Fibroblast of lung (primary cell): ENCODE measurements around the gene DRC3. TPM values are rescaled to one million over a fixed set of nuclear protein-coding genes. Genes with fewer than 3 reads are reported as not detected.

Experiments used
- DNase-seq, 2 donors: peaks; one replicate each; pipeline versions ENCODE4 v3.0.0 to v3.0.0-alpha.2; 2010; ENCODE audit warnings: low read depth in 2 of 2
- H2AFZ ChIP-seq: 2 replicates; pipeline ENCODE4 v1.5.1; 2012; ENCODE audit warnings: low read length, control low read depth, inconsistent platforms
- H3K27ac ChIP-seq: 2 replicates; pipeline ENCODE4 v1.5.1; 2011; ENCODE audit warnings: low read length, control low read depth; ENCODE audit not compliant: insufficient read depth
- H3K27me3 ChIP-seq: 2 replicates; pipeline ENCODE4 v1.5.1; 2011; ENCODE audit warnings: mild to moderate bottlenecking, low read length; ENCODE audit not compliant: control insufficient read depth, insufficient read depth
- H3K36me3 ChIP-seq: 2 replicates; pipeline ENCODE4 v1.5.1; 2011; ENCODE audit warnings: low read length; ENCODE audit not compliant: control insufficient read depth, insufficient read depth
- H3K4me1 ChIP-seq: 2 replicates; pipeline ENCODE4 v1.5.1; 2011; ENCODE audit warnings: low read length; ENCODE audit not compliant: control insufficient read depth, insufficient read depth; ENCODE audit errors: extremely low read depth
- H3K4me2 ChIP-seq: 2 replicates; pipeline ENCODE4 v1.5.1; 2011; ENCODE audit warnings: low read length, control low read depth; ENCODE audit not compliant: insufficient read depth; ENCODE audit errors: extremely low read depth
- H3K4me3 ChIP-seq, 4 experiments: fragments of 200-600 bp in 1 of 4; sonication (generic) in 1 of 4; replicated peaks in 1 of 4; 2 replicates each; pipeline ENCODE4 v1.5.1; 2011 to 2016; ENCODE audit warnings: low read length in 4 of 4, low read depth in 3 of 4, mild to moderate bottlenecking in 3 of 4, control low read depth in 2 of 4, inconsistent platforms in 1 of 4, mixed read lengths in 1 of 4; ENCODE audit not compliant: insufficient read depth in 1 of 4; ENCODE audit errors: control extremely low read depth in 1 of 4
- H3K79me2 ChIP-seq: 2 replicates; pipeline ENCODE4 v1.5.1; 2012; ENCODE audit warnings: mild to moderate bottlenecking, low read length, inconsistent platforms; ENCODE audit not compliant: control insufficient read depth, insufficient read depth
- H3K9ac ChIP-seq: 2 replicates; pipeline ENCODE4 v1.5.1; 2011; ENCODE audit warnings: mild to moderate bottlenecking, low read length, control low read depth; ENCODE audit not compliant: insufficient read depth
- H3K9me3 ChIP-seq: 2 replicates; pipeline ENCODE4 v1.5.1; 2012; ENCODE audit warnings: low read depth, low read length; ENCODE audit not compliant: control insufficient read depth, insufficient read depth
- H4K20me1 ChIP-seq: 2 replicates; pipeline ENCODE4 v1.5.1; 2011; ENCODE audit warnings: low read length; ENCODE audit not compliant: control insufficient read depth, insufficient read depth; ENCODE audit errors: extremely low read depth
- CTCF ChIP-seq, 2 donors: IDR thresholded peaks in 1 of 2; conservative IDR thresholded peaks in 1 of 2; 1 replicate in 1 of 2; 2 replicates in 1 of 2; pipeline ENCODE4 v1.5.1; 2011 to 2012; ENCODE audit warnings: low read length in 2 of 2, control low read depth in 1 of 2, inconsistent platforms in 1 of 2, low read depth in 1 of 2, mild to moderate bottlenecking in 1 of 2
- EZH2 ChIP-seq: IDR thresholded peaks from 2 replicates; pipeline ENCODE4 v1.5.1; 2012; ENCODE audit warnings: low read length, control low read depth, mild to moderate bottlenecking; ENCODE audit errors: missing control alignments
- polyA plus RNA-seq, 2 donors: library from polyadenylated mRNA; depleted of rRNA in 1 of 2; stranded (reverse) in 1 of 2; unstranded in 1 of 2; fragments of >200 nt; gene quantifications; 2 replicates each; pipeline ENCODE4 v1.2.1, GENCODE V29; 2011 to 2012; ENCODE audit warnings: missing spikeins in 1 of 2
- total RNA-seq: library from RNA; depleted of rRNA; stranded (reverse); fragments of >200 nt; gene quantifications from 2 replicates; pipeline ENCODE4 v1.2.1, GENCODE V29; 2014

The DRC3 gene
- total and polyA plus RNA-seq, 2 donors (not counting 1 experiment from before 2014, with no cell fraction given), result 0.33 to 0.37 TPM

- no peak overlapping the region for H2AFZ ChIP-seq
- H3K9me3 ChIP-seq, result no peaks in the 10 kb centered on the region
- H3K27ac ChIP-seq, result no peak overlapping the region
- DNase-seq, result peak in 1 of 2 donors; percentile 12
- H4K20me1 ChIP-seq, result no peaks in the 10 kb centered on the region
- H3K27me3 ChIP-seq, result no peaks in the 10 kb centered on the region
- no peak overlapping the region for H3K9ac ChIP-seq
- no peaks in the 10 kb centered on the region for H3K79me2 ChIP-seq
- no peaks in the 10 kb centered on the region for H3K4me1 ChIP-seq
- TF ChIP-seq CTCF (conservative IDR thresholded peaks at IDR 0.05 in 1 of 2, IDR thresholded peaks at IDR 0.05 in 1 of 2; ENCODE audit: low read depth in 1 of 2, low read length in 2 of 2) (no peak), EZH2 (no peak)
- H3K4me3 ChIP-seq, result no peak overlapping the region
- H3K36me3 ChIP-seq, result no peaks in the 10 kb centered on the region
- H3K4me2 ChIP-seq, result no peak overlapping the region
These were observed 26.8 kb downstream of the DRC3 start for GRCh38 chr17:17999364-18000029.

GRCh38 chr17:18000030-18000408, 27.4 kb downstream of the DRC3 start:
- Histone ChIP-seq H3K36me3 (no peaks in the 10 kb centered on the region), H4K20me1 (no peaks in the 10 kb centered on the region), H3K4me1 (no peaks in the 10 kb centered on the region), H3K4me2 (no peak overlapping the region), H3K9me3 (no peaks in the 10 kb centered on the region), H2AFZ (no peak overlapping the region), H3K9ac (no peak overlapping the region), H3K27ac (no peak overlapping the region), H3K27me3 (no peaks in the 10 kb centered on the region), H3K4me3 (no peak overlapping the region), H3K79me2 (no peaks in the 10 kb centered on the region)
- DNase-seq, result no peak
- TF ChIP-seq EZH2, result no peak
- TF ChIP-seq CTCF (conservative IDR thresholded peaks at IDR 0.05 in 1 of 2, IDR thresholded peaks at IDR 0.05 in 1 of 2; ENCODE audit: low read depth in 1 of 2, low read length in 2 of 2), result no peak

GRCh38 chr17:18002171-18002570, 29.5 kb downstream of the DRC3 start:
- H3K9me3 ChIP-seq, result no peaks in the 10 kb centered on the region
- no peak overlapping the region for H2AFZ ChIP-seq
- H4K20me1 ChIP-seq, result no peaks in the 10 kb centered on the region
- no peaks in the 10 kb centered on the region for H3K4me1 ChIP-seq
- DNase-seq, result no peak
- no peak overlapping the region for H3K4me3 ChIP-seq
- TF ChIP-seq CTCF (conservative IDR thresholded peaks at IDR 0.05 in 1 of 2, IDR thresholded peaks at IDR 0.05 in 1 of 2; ENCODE audit: low read depth in 1 of 2, low read length in 2 of 2) (no peak), EZH2 (no peak)
- no peak overlapping the region for H3K4me2 ChIP-seq
- H3K9ac ChIP-seq, result no peak overlapping the region
- H3K27me3 ChIP-seq, result no peaks in the 10 kb centered on the region
- H3K27ac ChIP-seq, result no peak overlapping the region
- H3K36me3 ChIP-seq, result no peaks in the 10 kb centered on the region
- no peaks in the 10 kb centered on the region for H3K79me2 ChIP-seq
